HEK293T (cell line): ENCODE measurements around the gene DMRTC2.

Experiments used
- CTCF ChIA-PET: fragments of 350-600 bp; formaldehyde crosslinking; extraction: SDS; loops from one replicate; lab custom pipeline; 2021; ENCODE audit warnings: antibody characterized with exemption, inconsistent platforms; lab: Yijun Ruan, JAX
- POLR2A ChIA-PET: fragments of 350-600 bp; formaldehyde crosslinking; extraction: SDS; loops from one replicate; lab custom pipeline; 2020; ENCODE audit warnings: antibody characterized with exemption, inconsistent platforms; lab: Yijun Ruan, JAX
- DNase-seq: peaks from one replicate; pipeline ENCODE4 v3.0.0; 2012; ENCODE audit warnings: mixed read lengths; ENCODE audit errors: extremely low spot score
- ARNT ChIP-seq: fragments of 450-650 bp; IDR thresholded peaks from 2 replicates; pipeline ENCODE4 v1.6.1; 2017; ENCODE audit warnings: mild to moderate bottlenecking
- BHLHE40 ChIP-seq: fragments of 450-650 bp; IDR thresholded peaks from 2 replicates; pipeline ENCODE4 v1.6.1; 2016; ENCODE audit warnings: mild to moderate bottlenecking, moderate library complexity, borderline replicate concordance
- CTBP1 ChIP-seq: fragments of 450-650 bp; IDR thresholded peaks from 2 replicates; pipeline ENCODE4 v1.6.1; 2016; ENCODE audit warnings: borderline replicate concordance
- ELF4 ChIP-seq: fragments of 450-650 bp; IDR thresholded peaks from 2 replicates; pipeline ENCODE4 v1.6.1; 2017; ENCODE audit warnings: antibody characterized with exemption
- FOXA1 ChIP-seq: fragments of 450-650 bp; IDR thresholded peaks from 2 replicates; pipeline ENCODE4 v1.6.1; 2016; ENCODE audit warnings: mild to moderate bottlenecking
- FOXK2 ChIP-seq: fragments of 450-650 bp; IDR thresholded peaks from 2 replicates; pipeline ENCODE4 v1.6.1; 2016; ENCODE audit warnings: mild to moderate bottlenecking
- FOXM1 ChIP-seq: fragments of 450-650 bp; IDR thresholded peaks from 2 replicates; pipeline ENCODE4 v1.6.1; 2017; ENCODE audit warnings: mild to moderate bottlenecking, borderline replicate concordance
- HDGF ChIP-seq: fragments of 450-650 bp; IDR thresholded peaks from 2 replicates; pipeline ENCODE4 v1.6.1; 2017; ENCODE audit warnings: antibody characterized with exemption, borderline replicate concordance
- L3MBTL2 ChIP-seq: fragments of 450-650 bp; conservative IDR thresholded peaks from 2 replicates; pipeline ENCODE4 v1.6.1; 2016; ENCODE audit warnings: mild to moderate bottlenecking
- LEF1 ChIP-seq: fragments of 450-650 bp; IDR thresholded peaks from 2 replicates; pipeline ENCODE4 v1.6.1; 2017; ENCODE audit warnings: mild to moderate bottlenecking, borderline replicate concordance
- NFRKB ChIP-seq: fragments of 450-650 bp; IDR thresholded peaks from 2 replicates; pipeline ENCODE4 v1.6.1; 2016; ENCODE audit warnings: mild to moderate bottlenecking, moderate library complexity
- SP1 ChIP-seq: fragments of 450-650 bp; IDR thresholded peaks from 2 replicates; pipeline ENCODE4 v1.6.1; 2017
- SUZ12 ChIP-seq: fragments of 450-650 bp; IDR thresholded peaks from 2 replicates; pipeline ENCODE4 v1.6.1; 2016; ENCODE audit warnings: mild to moderate bottlenecking
- TARDBP ChIP-seq: fragments of 450-650 bp; IDR thresholded peaks from 2 replicates; pipeline ENCODE4 v1.6.1; 2016
- ZNF384 ChIP-seq: fragments of 450-650 bp; IDR thresholded peaks from 2 replicates; pipeline ENCODE4 v1.6.1; 2016
- TF ChIP-seq, protein P1 (sequence below): fragments of 450-650 bp; IDR thresholded peaks from 2 replicates; pipeline ENCODE4 v1.6.1; 2016

DMRTC2 gene

DNA sequence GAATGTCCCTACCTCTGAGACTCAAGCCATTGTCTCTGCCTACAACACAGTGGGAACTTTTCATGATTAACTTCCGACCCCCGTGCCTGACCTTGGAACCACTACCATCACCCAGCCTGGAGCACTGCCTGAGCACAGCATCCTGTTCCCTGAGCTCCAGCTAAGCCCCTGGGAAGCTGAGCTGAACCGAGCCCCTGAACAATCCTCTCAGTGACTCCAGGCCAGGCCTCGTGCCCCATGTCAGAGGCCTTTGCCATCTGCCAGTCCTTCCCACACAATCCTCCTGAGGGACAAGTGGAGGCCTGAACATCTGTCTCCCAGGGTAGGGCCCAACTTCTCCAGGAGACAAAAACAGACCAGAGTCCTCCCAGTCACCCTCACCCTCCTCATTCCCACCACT, 30.9 kb upstream of the DMRTC2 start:
- no peak for DNase-seq
- POLR2A ChIA-PET: no interaction called here
- CTCF ChIA-PET: interaction anchor here (0.5 to 1.0 kb wide), 2 partner anchors 20 to 23 kb away, joined by 3 read pairs; no protein-coding TSS in a partner anchor
- TF ChIP-seq NFRKB (no peak), ARNT (no peak), L3MBTL2 (no peak), SUZ12 (no peak), BHLHE40 (no peak), LEF1 (no peak), ELF4 (no peak), TARDBP (no peak), HDGF (no peak), FOXA1 (no peak), FOXK2 (no peak), FOXM1 (no peak), SP1 (no peak), CTBP1 (no peak), ZNF384 (no peak)
- TF ChIP-seq, protein P1, sequence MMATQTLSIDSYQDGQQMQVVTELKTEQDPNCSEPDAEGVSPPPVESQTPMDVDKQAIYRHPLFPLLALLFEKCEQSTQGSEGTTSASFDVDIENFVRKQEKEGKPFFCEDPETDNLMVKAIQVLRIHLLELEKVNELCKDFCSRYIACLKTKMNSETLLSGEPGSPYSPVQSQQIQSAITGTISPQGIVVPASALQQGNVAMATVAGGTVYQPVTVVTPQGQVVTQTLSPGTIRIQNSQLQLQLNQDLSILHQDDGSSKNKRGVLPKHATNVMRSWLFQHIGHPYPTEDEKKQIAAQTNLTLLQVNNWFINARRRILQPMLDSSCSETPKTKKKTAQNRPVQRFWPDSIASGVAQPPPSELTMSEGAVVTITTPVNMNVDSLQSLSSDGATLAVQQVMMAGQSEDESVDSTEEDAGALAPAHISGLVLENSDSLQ: no peak

DNA sequence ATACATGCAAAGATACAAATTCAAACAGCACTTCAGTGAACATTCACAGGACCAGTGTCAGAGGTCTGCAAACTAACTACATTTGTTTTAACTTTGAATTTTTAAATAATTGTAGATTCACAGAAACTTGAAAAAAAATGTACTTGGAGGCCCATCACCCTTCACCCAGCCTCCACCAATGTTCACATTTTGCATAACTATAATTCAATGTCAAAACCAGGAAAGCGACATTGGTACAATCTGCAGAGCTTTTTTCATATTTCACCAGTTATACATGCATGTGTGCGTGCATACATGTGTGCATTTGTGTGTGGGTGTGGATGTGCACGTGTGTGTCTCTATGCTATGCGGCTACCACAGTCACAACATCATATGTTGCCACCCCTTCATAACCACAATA, 29.5 kb upstream of the DMRTC2 start:
- POLR2A ChIA-PET: no interaction called here
- CTCF ChIA-PET: interaction anchor here (0.6 kb wide), 1 partner anchor 263 kb away, joined by 3 read pairs; no protein-coding TSS in a partner anchor
- TF ChIP-seq CTBP1: no peak
- TF ChIP-seq TARDBP: no peak
- no peak for TF ChIP-seq SUZ12
- no peak for TF ChIP-seq FOXK2
- TF ChIP-seq FOXA1: no peak
- no peak for TF ChIP-seq LEF1
- no peak for TF ChIP-seq NFRKB
- no peak for DNase-seq

DNA sequence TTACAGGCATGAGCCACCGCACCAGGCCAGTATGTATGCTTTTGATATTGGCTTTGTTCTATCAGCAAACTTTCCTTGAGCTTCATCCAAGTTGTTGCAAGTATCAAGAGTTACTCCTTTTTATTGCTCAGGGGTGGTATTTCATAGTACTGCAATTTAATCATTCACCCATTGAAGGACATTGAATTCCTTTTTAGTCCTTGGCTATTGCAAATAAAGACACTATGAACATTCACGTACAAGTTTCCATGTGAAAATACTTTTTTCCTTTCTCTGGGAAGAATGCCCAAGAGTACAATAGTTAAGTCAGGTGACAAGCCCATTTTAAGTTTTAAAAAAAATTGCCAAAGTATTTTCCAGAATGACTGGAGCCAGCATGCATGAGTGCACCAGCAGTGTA, 28.1 kb upstream of the DMRTC2 start:
- CTCF ChIA-PET: interaction anchor here (0.6 to 1.1 kb wide), 4 partner anchors 22 to 110 kb away, joined by 3 to 5 read pairs (median 4); no protein-coding TSS in a partner anchor
- POLR2A ChIA-PET: no interaction called here
- no peak for DNase-seq
- TF ChIP-seq CTBP1: no peak
- no peak for TF ChIP-seq FOXM1
- no peak for TF ChIP-seq SP1
- no peak for TF ChIP-seq TARDBP
- no peak for TF ChIP-seq L3MBTL2
- TF ChIP-seq SUZ12: no peak
- TF ChIP-seq FOXA1: no peak
- TF ChIP-seq FOXK2: no peak
- TF ChIP-seq HDGF: no peak
- TF ChIP-seq, protein P1: no peak
- TF ChIP-seq NFRKB: no peak
- TF ChIP-seq BHLHE40: no peak
- no peak for TF ChIP-seq ZNF384
- TF ChIP-seq ELF4: no peak
- no peak for TF ChIP-seq ARNT
- TF ChIP-seq LEF1: no peak

DNA sequence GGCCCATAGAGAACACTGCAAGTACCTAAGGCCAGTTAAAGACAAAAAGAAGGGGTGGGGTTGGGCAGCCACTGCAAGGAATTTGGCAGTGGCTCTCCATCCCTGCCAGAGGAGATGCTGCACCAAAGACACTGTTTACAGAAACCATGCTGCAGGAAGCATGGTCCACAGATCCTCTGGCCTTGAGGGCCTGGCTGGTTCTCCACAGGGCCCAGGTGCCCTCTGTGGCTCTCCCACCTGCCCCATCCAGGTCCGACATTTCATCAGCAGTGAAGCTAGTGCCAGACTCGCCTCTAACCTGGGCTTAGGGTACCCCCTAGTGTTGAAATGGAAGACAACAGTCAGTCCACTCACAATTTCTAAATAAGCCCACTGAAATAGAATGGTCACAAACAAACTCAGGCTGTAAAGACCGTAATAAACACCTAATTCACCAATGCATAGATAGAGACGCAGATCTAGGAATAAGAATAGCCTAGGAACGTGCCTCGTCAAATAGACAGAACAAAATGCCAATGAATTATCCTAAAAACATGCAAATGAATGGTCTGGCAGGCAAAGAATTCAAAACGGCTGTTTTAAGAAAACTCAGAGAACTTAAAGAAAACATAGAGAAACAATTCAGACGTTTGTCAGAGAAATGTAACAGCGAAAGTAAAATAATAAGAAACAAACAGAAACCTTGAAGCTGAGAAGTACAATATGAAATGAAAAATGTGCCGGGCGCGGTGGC, 23.7 kb upstream of the DMRTC2 start:
- POLR2A ChIA-PET: no interaction called here
- TF ChIP-seq BHLHE40 (no peak), SP1 (no peak), L3MBTL2 (no peak), NFRKB (no peak)

DNA sequence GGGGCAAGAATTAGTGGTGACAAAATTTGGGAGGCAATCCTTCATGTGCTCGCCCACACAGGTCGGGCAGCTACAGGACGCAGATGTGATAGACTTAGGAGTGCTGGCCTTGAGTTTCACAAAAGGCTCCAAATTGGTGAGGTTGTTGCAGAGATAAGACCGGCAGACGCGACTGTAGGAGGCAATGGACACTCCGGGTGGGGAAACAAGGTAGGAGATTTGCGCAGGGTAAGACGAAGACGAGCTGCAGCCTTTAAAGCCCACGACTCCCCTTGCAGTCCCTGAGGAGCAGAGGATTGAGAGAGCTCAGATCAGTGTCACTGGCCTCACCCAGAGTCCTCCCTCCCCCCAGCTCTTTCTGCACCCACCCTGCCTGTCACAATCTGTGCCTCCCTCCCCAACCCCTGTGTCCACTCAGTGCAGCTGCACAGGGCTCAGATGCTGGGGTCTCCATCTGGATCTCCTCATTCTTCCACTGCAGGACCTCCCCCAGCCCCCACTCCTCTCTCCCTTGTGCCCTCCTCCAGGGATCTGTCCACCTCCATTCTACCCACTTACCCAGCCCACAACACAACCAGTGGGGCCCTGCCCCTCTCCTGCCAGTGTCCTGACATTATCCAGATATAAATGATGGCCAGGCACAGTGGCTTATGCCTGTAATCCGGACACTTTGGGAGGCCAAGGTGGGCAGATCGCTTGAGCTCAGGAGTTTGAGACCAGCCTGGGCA, 6.7 kb upstream of the DMRTC2 start:
- no peak for TF ChIP-seq HDGF
- no peak for DNase-seq
- CTCF ChIA-PET: interaction anchor here (0.7 kb wide), 1 partner anchor 43 kb away, joined by 4 read pairs; no protein-coding TSS in a partner anchor
- POLR2A ChIA-PET: interaction anchor here (0.9 kb wide), 1 partner anchor 22 kb away, joined by 4 read pairs; the partner anchor contains the start of gene RPS19

More for the DNA sequence above, 23.7 kb upstream of the DMRTC2 start:
- CTCF ChIA-PET: interaction anchor here (0.6 to 1.9 kb wide), 6 partner anchors 12 to 1061 kb away, joined by 3 to 14 read pairs (median 10); no protein-coding TSS in a partner anchor
- DNase-seq: peak; percentile 78

DNA sequence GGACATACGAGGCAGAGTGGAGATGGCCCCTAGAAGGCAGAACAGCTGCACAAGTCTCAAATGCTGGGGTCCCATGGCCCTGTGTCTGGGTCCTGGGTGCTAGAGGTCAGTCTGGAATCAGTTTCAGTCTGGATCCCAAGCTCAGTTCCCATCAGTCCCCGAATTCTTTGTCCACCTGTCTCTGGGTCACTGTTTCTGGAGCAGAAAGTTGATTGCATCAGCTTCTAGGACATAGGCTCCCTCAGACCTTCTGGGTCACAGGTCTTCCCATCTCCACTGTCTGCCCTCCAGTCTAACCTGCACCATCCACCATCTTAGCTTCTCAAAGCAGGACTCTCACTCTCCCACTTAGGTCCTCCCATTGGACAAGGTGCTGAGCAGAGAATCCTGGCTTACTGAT, 5.6 kb upstream of the DMRTC2 start:
- CTCF ChIA-PET: no interaction called here
- POLR2A ChIA-PET: interaction anchor here (1.3 kb wide), 1 partner anchor 21 kb away, joined by 7 read pairs; the partner anchor contains the start of gene RPS19

DNA sequence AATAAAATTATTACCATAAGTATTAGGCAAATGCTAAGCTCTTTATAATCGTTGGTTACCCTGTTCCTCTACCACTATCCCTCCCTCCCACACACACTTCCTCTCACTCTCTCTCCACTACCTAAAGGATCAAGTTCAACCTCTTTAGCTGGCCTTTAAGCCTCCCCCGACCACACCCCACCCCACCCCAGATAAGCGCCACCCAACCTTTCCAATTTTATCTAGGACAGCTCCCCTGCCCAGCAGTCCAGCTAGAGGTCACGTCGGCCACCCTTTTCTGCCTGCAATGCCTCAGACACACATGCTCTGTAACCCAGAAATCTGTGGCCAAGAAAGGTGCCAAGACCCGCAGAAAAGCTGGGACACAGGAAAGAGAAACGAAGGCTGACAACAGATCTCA, 1.5 kb upstream of the DMRTC2 start:
- POLR2A ChIA-PET: interaction anchor here (0.6 to 1.1 kb wide), 2 partner anchors 13 to 16 kb away, joined by 3 read pairs; partner anchors contain the start of gene RPS19

More for the DNA sequence above, 5.6 kb upstream of the DMRTC2 start:
- TF ChIP-seq ELF4 (no peak), ARNT (no peak)
- no peak for DNase-seq

More for the DNA sequence above, 1.5 kb upstream of the DMRTC2 start:
- DNase-seq: no peak
- CTCF ChIA-PET: interaction anchor here (1.0 kb wide), 1 partner anchor 50 kb away, joined by 8 read pairs; no protein-coding TSS in a partner anchor
- TF ChIP-seq ARNT (no peak), BHLHE40 (no peak), FOXA1 (no peak), ELF4 (no peak), CTBP1 (no peak), SP1 (no peak), TARDBP (no peak), ZNF384 (no peak)
